T-helper 2 cell (primary cell): ENCODE data around the gene DLGAP1.

ENCODE experiments used
- DNase-seq, 5 experiments: peaks; one replicate each; pipeline versions ENCODE4 v3.0.0 to v3.0.0-alpha.2; 2012 to 2022

Gene DLGAP1

DNA sequence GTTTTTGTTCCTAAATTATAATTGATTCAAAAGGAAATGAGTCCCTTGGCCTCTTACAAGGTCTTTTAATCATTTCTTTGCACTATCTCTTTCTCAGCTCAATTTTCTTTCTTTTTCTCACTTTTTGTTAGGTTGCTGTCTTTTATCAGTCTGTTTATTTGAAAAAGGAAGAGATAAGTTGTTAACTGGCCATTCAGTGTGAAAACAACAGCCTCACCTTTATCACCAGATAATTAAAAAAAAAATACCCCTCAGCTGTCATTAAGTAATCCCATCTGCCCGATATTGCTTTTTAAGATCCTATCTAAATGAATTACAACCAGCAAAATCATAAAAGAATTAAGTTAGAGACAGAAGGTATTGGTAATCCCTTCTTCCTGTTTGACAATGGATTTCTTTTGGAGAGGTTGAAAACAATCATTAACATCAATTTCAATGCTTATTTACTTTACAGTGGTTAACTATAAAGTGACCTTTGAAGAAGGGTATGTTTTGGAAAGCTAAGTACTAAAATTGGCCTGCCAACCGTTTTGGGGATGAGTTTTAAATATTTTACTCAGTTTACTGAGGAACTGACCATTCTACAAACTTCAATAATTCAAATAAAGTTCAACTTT is 900.2 kb downstream of the DLGAP1 start:
- no peak for DNase-seq

DNA sequence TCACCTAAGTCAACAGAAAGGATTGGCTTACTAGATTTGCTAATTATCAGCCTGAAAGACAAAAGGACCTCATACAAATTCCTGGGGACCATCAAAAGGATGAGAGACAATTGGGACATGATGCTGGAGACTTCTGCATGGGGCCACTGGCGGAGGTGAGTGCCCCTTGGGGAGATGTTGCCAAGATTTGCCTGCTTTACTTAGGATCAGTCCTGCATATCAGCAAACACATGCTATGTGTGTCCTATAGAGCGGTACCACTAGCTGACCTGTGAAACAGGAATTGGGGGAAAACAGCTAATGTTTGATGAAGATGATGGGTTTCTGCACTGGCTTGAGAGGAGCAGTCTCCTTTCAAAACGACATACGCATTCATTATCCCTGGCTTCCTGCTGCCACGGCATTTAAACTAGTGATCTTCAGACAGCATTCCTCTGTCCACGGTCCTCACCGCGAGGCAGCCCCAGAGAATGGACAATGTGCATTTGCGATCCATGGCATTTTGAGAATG is 901.0 kb downstream of the DLGAP1 start:
- no peak for DNase-seq

DNA sequence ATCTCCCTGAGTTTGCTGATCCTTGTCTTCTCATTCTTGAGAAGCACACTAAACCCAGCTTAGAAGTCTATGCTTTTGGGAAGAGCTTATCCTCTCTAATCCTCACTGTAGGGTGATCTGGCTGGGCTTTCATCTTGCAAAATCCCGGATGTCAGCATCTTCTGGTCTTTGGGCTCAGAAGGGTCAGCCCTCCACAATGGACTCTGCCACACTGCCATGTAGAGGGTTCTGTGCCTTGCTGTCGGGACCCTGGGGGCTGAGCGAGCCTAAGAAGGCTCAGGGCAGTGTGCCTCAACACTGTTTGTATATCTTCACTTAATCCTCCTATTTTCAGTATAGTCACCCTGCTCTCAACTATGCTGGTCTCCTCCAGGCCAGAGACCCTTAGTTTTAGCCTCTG is 902.8 kb downstream of the DLGAP1 start:
- DNase-seq, result no peak

DNA sequence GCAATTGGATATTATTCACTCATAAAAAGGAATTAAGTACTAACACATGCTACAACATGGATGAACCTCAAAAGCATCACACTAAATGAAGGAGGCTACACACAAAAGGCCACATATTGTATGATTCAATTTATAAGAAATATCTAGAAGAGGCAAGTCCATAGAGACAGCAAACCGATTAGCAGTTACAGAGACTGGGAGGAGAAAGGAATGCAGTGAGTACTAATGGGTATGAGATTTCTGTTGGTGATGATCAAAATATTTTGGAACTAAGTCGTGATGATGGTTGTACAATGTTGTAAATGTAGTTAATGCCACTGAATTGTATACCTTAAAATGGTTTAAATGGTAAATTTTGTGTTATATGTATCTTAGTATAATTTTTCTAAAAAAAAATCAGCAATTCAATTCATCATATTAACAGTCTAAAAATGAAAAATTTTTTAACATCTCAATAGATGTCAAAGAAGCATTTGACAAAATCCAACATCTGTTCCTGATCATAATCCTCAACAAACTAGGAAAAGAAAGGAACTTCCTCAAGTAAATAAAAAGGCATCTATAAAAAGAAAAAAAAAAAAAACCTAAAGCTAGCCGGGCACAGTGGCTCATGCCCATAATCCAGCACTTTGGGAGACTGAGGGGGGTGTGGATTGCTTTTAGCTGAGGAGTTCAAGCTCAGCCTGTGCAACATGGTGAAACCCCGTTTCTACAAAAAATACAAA is 907.1 kb downstream of the DLGAP1 start:
- DNase-seq, result no peak

DNA sequence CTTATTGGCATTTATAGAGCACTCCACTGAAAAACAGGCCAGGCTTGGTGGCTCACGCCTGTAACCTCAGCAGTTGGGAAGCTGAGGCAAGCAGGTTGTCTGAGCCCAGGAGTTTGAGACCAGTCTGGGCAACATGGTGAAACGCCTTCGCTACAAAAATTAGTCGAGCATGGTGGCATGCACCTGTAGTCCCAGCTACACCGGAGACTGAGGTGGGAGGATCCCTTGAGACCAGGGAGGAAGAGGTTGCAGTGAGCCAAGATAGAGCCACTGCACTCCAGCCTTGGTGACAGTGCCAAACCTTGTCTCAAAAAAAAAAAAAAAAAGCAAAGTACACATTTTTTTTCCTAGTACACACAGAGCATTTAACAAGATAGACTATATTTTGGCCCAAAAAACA is 909.0 kb downstream of the DLGAP1 start:
- DNase-seq, result no peak

DNA sequence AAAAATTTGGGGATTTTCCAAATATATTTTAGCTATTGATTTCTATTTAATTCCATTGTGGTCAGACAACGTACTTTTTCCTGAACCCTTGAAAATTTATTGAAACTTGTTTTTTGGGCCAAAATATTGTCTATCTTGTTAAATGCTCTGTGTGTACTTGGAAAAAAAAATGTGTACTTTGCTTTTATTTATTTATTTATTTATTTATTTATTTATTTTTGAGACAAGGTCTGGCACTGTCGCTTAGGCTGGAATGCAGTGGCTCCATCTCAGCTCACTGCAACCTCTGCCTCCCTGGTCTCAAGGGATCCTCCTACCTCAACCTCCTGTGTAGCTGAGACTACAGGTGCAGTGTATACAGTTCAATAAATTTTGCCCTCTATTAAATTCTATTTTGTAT is 910.6 kb downstream of the DLGAP1 start:
- DNase-seq, result no peak

DNA sequence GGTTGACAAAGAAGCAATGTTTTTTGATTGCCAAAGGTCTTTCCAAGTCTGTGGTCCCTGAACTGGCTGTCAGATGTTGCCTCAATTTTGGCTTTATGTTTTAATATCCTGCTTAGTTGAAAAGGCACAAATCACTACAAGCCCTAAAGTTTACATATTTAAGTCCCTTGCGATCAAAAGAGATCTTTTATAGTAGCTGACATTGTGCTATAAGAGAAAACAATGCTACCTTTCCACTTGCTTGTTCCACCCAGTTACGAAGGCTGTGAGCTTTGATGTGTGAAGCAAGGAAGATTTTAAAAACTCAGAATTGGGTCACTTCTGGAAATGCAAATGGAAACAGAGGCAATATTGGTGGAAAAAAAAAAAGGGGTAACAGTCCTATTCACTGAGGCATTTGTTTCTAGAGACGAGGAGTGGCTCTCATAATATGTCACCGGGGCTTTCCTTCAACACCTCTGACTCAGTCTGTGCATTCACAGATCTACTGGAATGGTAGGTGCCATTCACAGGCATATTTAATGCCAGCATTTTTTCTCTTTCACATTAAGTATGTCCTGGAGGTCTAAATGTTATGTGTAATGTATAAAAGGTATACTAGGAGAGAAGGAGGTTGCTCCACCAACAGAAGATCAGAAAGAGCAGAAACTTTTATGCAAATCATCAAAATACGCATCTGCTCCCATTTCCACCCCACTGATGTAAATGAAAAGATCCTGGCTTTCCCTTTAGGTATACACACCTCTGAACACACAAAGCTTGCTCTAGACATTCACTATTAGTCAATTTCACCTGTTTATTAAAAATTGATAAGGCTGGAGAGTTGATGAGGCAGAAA is 913.3 kb downstream of the DLGAP1 start:
- DNase-seq, result peak in 1 of 5 experiments; percentile 28

DNA sequence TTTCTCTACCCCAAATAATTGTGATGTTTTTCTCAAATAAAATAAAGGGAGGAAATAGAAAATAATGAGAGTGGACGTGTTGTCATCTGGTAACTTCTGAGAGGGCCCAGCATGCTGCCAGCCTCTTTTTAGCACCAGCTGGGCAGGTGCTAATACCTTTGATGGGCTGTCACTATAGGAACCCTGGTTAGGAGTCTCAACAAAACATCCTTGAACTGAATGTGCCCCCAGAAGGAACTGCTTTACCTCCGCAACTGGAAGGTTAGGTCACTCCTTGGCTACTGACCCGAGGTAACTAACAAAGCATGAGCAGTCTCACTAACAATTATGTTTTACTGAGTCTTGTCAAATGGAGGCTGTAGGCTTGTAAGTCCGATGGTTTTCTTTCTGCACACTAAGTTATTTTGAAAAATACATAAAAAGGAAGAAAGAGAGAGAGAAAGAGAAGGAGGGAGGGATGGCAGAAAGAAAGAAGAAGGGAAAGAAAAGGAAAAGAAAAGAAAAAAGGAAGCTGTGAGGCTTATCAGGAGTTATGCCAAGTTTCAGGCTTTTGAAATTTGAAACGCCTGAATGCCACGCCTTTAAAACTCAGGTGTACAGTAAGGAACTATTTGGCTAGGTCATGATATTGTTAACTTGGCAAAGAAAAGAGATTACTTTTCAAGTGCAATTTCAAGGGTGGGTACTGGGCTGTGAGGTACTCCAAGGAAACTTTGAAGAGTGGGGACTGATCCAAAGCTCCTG is 914.1 kb downstream of the DLGAP1 start:
- no peak for DNase-seq

DNA sequence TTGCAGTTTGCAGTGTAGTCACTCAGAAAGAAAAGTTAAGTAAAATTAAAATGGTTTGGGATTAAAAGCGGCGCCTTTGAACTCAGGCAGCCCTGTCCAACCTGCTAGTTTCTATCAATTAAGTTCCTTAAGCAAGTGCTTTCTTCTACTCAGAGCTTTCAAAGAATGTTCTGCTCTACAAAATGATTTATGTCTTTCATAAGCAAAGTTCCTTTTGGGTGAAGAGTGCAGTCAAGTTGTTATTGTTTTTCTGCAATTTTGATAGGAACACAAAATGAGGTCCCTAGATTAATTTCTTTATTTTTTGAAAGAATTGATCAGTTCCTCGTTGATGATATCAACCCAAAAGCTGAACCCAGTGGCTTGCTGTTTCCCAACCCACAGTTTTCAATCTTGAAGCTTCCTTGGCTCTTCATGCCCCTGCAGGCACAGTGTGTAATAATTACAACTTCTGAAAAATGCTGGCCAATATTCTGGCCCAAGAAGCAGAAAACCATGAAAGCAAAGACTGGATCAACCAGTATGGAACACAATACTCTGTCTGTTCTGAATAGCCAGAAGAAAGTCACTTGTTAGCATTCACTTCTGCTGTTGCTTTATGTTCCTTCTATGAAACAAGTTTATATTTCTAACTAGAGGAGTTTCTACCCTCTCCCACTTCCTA is 916.0 kb downstream of the DLGAP1 start:
- DNase-seq, result no peak

DNA sequence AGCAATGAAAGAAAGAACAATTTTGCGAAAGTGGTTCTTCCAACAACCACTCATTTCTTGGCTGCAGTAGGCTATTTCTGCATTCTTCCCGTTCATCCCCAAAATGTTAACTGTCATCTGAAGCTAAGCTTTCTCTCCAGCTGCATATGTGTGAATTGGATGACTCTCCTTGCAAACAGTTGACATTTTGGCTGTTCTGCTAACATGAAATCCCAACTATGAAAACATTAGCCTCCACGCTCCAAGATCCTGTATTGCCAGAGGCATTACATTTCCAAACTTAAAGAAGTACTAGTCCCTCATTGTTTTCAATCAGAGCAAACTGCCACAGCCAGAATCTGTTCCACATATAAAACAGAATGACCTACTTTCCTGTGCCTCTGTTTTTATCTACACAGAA is 916.7 kb downstream of the DLGAP1 start:
- DNase-seq, result no peak

DNA sequence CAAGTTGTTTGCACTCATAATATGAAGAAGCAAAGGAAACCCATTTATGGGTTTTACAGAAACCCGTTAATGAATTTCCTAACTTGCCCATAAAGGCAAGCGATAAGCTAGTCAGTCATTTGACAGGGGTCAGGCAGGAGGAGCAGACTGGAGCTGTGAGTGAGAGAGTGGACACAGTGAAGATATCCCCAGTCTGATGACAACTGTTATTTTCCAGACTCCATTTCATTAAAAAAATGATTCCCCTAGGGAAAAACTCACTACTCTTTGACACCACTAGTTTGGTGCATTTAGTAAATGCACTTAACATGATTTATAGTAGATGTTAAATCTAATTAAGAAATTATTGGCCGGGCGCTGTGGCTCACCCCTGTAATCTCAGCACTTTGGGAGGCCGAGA is 924.3 kb downstream of the DLGAP1 start:
- DNase-seq, result no peak

DNA sequence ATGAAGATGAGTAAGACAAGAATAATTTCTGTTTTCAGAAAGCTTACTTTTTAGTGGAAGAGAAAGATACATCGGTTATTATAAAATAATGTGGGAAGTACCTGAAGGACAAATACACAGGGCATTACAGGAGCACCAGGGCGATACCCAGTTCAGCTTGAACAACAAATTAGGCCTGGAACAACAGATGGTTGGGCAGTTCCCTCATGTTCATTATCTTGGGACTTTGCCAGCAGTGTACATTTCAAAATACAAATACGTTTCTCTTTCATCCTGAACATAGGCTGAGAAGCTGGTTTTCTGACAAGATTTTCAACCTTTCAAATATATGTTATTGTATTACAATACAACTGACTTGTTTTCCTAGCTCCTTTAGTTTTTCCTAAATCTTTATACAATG is 925.5 kb downstream of the DLGAP1 start:
- DNase-seq, result no peak

DNA sequence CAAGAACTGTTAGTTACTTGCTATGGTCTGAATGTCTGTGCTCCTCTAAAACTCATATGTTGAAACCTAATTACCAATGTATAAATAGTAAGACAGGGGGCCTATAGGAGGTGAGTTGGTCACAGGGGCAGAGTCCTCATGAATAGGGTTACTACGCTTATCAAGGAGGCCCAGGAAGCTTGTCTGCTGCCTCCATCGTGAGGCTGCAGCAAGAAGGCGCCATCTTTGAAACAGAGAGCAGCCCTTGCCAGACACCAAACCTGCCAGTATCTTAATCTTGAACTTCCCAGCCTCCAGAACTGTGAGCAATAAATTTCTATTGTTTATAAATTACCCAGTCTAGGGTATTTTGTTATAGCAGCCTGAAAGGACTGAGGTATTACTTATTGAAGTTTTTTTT is 926.0 kb downstream of the DLGAP1 start:
- no peak for DNase-seq

DNA sequence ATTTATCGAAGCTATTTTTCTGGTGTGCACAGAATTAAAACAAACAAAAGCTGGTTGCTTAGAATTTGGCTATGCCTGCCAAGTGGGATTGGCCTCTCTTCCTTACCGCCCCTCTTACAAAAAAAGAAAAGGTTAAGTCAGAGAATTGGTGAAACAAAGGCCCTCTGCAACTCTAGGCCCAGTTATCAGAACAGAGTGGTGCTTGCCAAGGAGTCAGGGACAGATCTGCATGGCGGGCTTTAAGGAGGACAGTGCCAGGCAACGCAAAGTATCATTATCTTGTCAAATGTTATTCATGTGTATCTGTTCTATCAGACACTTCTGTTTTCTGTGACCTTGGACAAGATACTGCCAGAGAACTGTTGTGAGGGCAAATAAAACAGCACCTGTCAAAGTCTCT is 926.9 kb downstream of the DLGAP1 start:
- no peak for DNase-seq

DNA sequence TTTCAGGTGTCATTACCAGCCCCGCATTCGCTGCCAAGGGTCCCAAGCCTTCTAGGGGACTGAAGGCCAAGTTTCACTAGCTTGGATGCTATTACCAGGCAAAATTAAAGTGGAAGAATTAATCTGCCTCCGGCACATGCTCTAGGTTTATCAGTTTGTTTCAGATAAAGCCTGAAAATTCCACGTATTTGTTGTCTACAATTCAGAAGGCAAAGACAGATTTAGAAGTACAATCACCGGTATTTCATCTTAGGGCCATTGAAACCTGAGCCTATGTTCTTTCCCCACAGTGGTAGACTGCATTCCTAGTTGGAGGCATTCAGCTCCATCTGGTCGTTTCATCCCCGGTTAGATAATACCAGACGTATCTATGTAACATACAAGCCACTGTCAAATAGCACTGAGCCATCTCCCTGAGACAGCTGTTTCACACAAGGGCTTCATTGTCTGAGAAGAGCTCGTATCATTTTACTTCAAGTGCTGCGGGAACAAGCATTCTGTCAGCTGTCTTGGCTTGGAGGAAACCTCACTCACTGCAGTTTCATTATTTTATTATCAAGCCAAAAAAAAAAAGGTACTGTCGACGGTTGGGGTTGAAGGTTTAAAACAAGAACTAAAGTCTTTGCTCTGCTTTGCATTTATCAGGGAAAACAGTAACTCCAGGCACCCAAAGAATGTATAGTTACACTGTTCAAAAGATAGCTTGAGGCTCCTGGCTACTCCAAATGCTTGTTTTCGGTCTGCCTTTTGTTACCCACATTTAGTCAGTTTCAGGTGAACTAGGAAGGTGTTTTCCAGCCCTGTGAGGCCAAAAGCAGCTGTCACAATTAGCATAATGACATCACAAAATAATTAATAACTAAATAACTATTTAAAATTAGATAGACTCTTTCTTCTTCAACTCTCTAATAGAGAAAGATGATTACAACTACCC is 928.4 kb downstream of the DLGAP1 start:
- peak in 1 of 5 experiments; percentile 9 for DNase-seq

DNA sequence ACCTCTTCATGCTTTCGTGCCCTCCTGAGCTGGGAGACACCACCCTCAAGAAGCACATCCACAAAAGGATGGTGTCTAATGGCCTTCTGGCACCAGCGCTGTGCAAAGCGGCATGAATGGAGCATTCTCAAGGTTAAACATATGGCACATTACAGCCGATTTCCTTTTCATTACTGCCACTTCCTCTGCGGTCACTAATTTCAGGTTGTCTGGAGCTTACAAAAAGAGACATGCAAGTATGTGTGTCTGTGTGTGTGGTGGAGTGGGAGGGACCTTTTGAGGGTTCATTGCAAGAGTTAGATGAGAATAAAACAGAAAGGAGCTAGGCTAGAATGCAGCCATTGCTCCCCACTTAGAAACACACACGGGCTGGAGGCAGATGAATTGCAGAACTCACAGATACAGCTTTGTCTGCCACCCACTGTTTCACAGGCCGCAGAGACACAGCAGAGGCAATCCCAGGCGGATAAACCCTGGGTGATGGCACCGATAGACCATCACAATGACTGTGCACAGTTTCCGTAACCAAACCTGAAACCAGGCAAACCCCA is 929.2 kb downstream of the DLGAP1 start:
- DNase-seq, result peak in 3 of 5 experiments; percentile 7 to 91 (median 68)

DNA sequence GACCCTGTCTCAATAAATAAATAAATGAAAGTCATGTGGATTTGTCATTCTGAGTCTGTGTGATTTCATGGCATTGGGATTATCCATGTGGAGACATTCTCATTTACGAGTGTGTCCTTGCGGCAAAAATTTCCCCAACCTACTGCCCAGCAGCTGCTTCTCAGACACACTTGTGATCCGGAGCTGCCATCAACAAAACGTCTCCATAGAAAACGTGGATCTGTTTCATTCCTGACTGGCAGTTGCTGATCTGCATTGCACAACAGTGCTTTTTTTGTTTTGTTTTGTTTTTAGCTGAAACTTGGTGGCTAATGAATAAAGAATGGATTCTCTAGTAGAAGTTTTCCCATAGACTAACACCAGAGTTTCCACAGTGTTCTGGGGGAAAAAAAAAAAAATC is 930.4 kb downstream of the DLGAP1 start:
- DNase-seq, result no peak

DNA sequence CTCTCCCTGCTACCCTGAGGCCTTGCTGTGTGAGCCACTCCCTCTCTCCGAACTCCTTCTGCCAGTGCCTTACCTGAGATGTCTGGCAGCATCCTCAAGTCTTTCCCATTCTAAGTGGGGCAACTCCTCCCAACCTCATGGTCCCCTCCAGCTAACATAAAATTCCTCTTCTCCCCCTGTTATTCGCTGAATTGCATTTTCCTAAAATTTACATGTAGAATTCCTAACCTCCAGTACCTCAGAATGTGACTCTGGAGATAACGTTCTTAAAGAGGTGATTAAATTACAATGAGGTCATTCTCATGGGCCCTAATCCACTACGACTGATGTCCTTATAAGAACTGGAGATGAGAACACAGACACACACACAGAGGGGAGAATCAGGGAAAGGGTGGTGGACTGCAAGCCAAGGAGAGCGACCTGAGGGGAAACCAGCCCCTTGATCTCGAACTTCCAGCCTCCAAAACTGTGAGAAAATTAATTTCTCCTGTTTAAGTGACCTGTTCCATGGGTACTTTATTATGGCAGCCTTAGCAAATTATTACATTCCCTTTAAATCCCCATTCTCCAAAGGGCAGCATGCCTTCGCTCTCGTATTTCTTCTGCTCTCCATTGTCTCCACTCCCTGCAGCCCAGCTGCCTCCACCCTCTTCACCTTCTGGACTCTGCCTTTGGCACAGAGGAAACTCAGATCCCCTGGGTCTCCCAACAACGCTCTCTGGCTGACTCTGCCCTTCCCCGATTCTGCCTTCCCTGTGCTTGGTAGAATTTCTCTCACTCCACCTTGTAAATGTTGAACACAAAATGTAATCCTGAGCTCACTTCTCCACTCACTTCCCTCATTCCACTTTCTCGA is 934.6 kb downstream of the DLGAP1 start:
- DNase-seq, result no peak

DNA sequence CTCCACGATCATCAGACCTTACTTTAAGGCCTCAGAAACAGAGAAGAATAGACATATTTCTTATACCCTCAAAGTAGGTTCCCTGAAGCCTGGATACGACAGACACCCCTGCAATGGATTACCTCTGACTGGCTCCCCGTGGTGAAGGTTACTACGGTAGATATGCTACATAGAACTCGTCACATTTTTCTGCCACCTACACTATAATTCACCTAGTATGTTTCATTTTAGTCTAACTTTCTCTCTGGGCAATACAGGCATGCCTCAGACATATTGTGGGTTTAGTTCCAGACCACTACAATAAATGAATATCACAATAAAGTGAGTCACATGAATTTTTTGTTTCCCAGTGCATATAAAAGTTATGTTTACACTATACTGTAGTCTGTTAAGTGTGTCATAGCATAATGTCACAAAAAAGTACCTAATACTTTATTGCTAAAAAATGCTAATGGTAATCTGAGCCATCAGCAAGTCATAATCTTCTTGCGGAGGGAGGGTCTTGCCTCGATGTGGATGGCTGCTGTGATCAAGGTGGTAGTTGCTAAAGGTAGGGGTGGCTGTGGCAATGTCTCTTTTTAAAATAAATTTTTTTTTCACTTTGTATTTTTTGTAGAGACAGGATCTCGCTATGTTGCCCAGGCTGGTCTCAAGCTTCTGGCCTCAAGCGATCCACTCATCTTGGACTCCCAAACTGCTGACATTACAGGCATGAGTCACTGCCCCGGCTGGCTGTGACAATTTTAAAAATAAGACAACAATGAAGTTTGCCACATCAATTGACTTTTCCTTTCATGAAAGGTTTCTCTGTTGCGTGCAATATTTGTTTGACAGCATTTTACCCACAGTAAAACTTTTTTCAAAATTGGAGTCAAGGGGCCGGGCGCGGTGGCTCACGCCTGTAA is 940.5 kb downstream of the DLGAP1 start:
- no peak for DNase-seq
